HG03066 (cell line): ENCODE results near the gene ST7L.

Source experiments
- ATAC-seq: cut with Tn5 transposase; IDR thresholded peaks from one replicate; pipeline ENCODE4 v1.9.1; 2021; ENCODE audit warnings: low read depth; ENCODE audit not compliant: unreplicated experiment

ST7L gene

GRCh38 chr1:112520166-112520565, 98.8 kb downstream of the ST7L start:
- ATAC-seq = no peak

GRCh38 chr1:112518186-112518585, 100.8 kb downstream of the ST7L start:
- no peak for ATAC-seq

GRCh38 chr1:112517646-112518045, 101.3 kb downstream of the ST7L start:
- ATAC-seq = no peak

- ATAC-seq = no peak
Measured at GRCh38 chr1:112517231-112517630, 101.7 kb downstream of the ST7L start.

GRCh38 chr1:112516141-112516540, 102.8 kb downstream of the ST7L start:
- no peak for ATAC-seq

- no peak for ATAC-seq
Measured at GRCh38 chr1:112515311-112516009, 103.5 kb downstream of the ST7L start.

- no peak for ATAC-seq
Measured at GRCh38 chr1:112514901-112515300, 104.0 kb downstream of the ST7L start.

- no peak for ATAC-seq
Measured at GRCh38 chr1:112513112-112513870, 105.7 kb downstream of the ST7L start.

GRCh38 chr1:112511897-112512296, 107.0 kb downstream of the ST7L start:
- no peak for ATAC-seq

GRCh38 chr1:112510340-112510739, 108.6 kb downstream of the ST7L start:
- no peak for ATAC-seq

- no peak for ATAC-seq
Measured at GRCh38 chr1:112509660-112510178, 109.2 kb downstream of the ST7L start.

- no peak for ATAC-seq
Measured at GRCh38 chr1:112509005-112509659, 109.8 kb downstream of the ST7L start.

- no peak for ATAC-seq
Measured at GRCh38 chr1:112508278-112509004, 110.5 kb downstream of the ST7L start, which contains the start of gene WNT2B. TSS of gene WNT2B (plus strand) at chr1:112508965. CDS start at chr1:112509263, 298 bp downstream.

- ATAC-seq = no peak
Measured at GRCh38 chr1:112507921-112508277, 111.0 kb downstream of the ST7L start.

- no peak for ATAC-seq
Measured at GRCh38 chr1:112507336-112507735, 111.6 kb downstream of the ST7L start.

- no peak for ATAC-seq
Measured at GRCh38 chr1:112506731-112507130, 112.2 kb downstream of the ST7L start.

GRCh38 chr1:112506306-112506705, 112.6 kb downstream of the ST7L start:
- ATAC-seq = no peak

- ATAC-seq = no peak
Measured at GRCh38 chr1:112505878-112506277, 113.1 kb downstream of the ST7L start.

- ATAC-seq = no peak
Measured at GRCh38 chr1:112505400-112505785, 113.5 kb downstream of the ST7L start.

- no peak for ATAC-seq
Measured at GRCh38 chr1:112504661-112505399, 114.1 kb downstream of the ST7L start.
